ENCODE data around the gene CPT1B.
"Not testable (repeated sequence)": the region's sequence is repeated elsewhere in the genome, so short reads cannot be mapped to it uniquely, and the experiment has no call there.

Gene CPT1B

GRCh38 chr22:50544078-50544745 lies 34.0 kb downstream of the CPT1B start:
- DNase-seq, result peak; percentile 72

GRCh38 chr22:50542416-50542927 lies 35.8 kb downstream of the CPT1B start:
- no peak for DNase-seq

- DNase-seq, result not testable (repeated sequence)
These were observed 36.6 kb downstream of the CPT1B start for GRCh38 chr22:50541667-50542026.

GRCh38 chr22:50540381-50540780 lies 37.8 kb downstream of the CPT1B start:
- no peak for DNase-seq

- DNase-seq, result no peak
These were observed 40.5 kb downstream of the CPT1B start for GRCh38 chr22:50537765-50538164.

GRCh38 chr22:50536226-50536625 lies 42.0 kb downstream of the CPT1B start:
- no peak for DNase-seq

- DNase-seq, result no peak
These were observed 43.1 kb downstream of the CPT1B start for GRCh38 chr22:50535113-50535512.

GRCh38 chr22:50533856-50534711 lies 44.1 kb downstream of the CPT1B start:
- not testable (repeated sequence) for DNase-seq

GRCh38 chr22:50532824-50533796 lies 45.1 kb downstream of the CPT1B start:
- DNase-seq, result no peak

- no peak for DNase-seq
These were observed 46.1 kb downstream of the CPT1B start for GRCh38 chr22:50531962-50532674.

GRCh38 chr22:50531546-50531961 lies 46.7 kb downstream of the CPT1B start:
- peak; percentile 50 for DNase-seq

- peak; percentile 69 for DNase-seq
These were observed 47.2 kb downstream of the CPT1B start for GRCh38 chr22:50530877-50531545.

- DNase-seq, result no peak
These were observed 47.7 kb downstream of the CPT1B start for GRCh38 chr22:50530580-50530876.

- peak; percentile 50 for DNase-seq
These were observed 48.2 kb downstream of the CPT1B start, which contains the start of gene TYMP for GRCh38 chr22:50529897-50530579. TYMP (minus strand) TSS chr22:50530012; CDS start chr22:50529709, 303 bp downstream.

GRCh38 chr22:50529416-50529896 lies 48.8 kb downstream of the CPT1B start:
- DNase-seq, result no peak

GRCh38 chr22:50528682-50529415 lies 49.4 kb downstream of the CPT1B start:
- DNase-seq, result no peak

GRCh38 chr22:50527921-50528681 lies 50.1 kb downstream of the CPT1B start:
- no peak for DNase-seq

- no peak for DNase-seq
These were observed 51.1 kb downstream of the CPT1B start for GRCh38 chr22:50526834-50527801.

All from central memory CD4-positive, alpha-beta T cell (primary cell).